ENCODE data around the gene RAB3B. TPM values are rescaled to one million over a fixed set of nuclear protein-coding genes. Genes with fewer than 3 reads are reported as not detected.

The RAB3B gene
- total and polyA plus RNA-seq, 5 donors from 2014 or later, result not detected

GRCh38 chr1:51961231-51961630 lies 29.3 kb downstream of the RAB3B start:
- Histone ChIP-seq H3K36me3 (ENCODE audit: control insufficient read depth, insufficient read depth, low read length) (no peaks in the 10 kb centered on the region), H3K9me3 (ENCODE audit: control insufficient read depth in 2 of 2, low read length in 2 of 2) (no peaks in the 10 kb centered on the region), H3K27ac (ENCODE audit: insufficient read depth, low read length, poor library complexity, severe bottlenecking) (no peak overlapping the region), H3K4me3 (ENCODE audit: low read depth, low read length) (no peak overlapping the region), H3K27me3 (ENCODE audit: control insufficient read depth, insufficient read depth, low read length) (peaks cover 3% of the 10 kb centered on the region), H3K4me1 (ENCODE audit: control insufficient read depth, insufficient read depth, low read length, poor library complexity, severe bottlenecking) (no peaks in the 10 kb centered on the region)
- Mint-ChIP-seq H3K27me3 (peaks cover 17% of the 10 kb centered on the region), H3K27ac (no peak overlapping the region), H3K4me1 (no peaks in the 10 kb centered on the region), H3K36me3 (no peaks in the 10 kb centered on the region), H3K9me3 (no peaks in the 10 kb centered on the region), H3K4me3 (no peak overlapping the region)
- ATAC-seq (ENCODE audit: low read depth in 2 of 2) (no peak), DNase-seq (no peak)

GRCh38 chr1:51960262-51960661 lies 30.2 kb downstream of the RAB3B start:
- no peaks in the 10 kb centered on the region for H3K36me3 Mint-ChIP-seq

DNA sequence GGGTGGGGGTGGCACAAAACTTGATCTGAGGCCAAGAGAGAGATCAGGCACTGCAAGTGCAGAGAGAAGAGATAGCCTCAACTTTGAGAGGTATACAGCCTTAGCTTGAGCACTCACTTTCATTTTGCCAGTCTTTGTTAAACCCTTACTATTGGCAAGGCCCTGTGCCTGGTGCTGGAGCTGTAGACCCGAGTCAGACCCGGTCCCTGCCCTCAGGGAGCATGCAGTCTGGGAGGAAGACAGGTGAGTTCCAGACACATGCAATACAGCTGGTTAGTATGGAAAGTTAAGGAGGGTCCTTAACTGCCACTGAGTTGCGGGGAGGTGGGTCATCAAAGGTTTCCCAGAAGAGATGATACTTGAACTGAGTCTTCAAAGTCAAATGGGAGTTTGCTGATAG lies 31.7 kb downstream of the RAB3B start:
- peaks cover 21% of the 10 kb centered on the region for H3K27me3 Mint-ChIP-seq
- H3K4me1 ChIP-seq (ENCODE audit: control insufficient read depth, insufficient read depth, low read length, poor library complexity, severe bottlenecking), result no peaks in the 10 kb centered on the region
- no peaks in the 10 kb centered on the region for H3K9me3 ChIP-seq (ENCODE audit: control insufficient read depth in 2 of 2, low read length in 2 of 2)
- no peaks in the 10 kb centered on the region for H3K36me3 Mint-ChIP-seq
- ATAC-seq (ENCODE audit: low read depth in 2 of 2) (no peak), DNase-seq (no peak)
- H3K4me3 ChIP-seq (ENCODE audit: low read depth, low read length), result no peak overlapping the region
- no peaks in the 10 kb centered on the region for H3K4me1 Mint-ChIP-seq
- no peak overlapping the region for H3K27ac Mint-ChIP-seq
- no peaks in the 10 kb centered on the region for H3K36me3 ChIP-seq (ENCODE audit: control insufficient read depth, insufficient read depth, low read length)
- H3K4me3 Mint-ChIP-seq, result no peak overlapping the region
- peaks cover 3% of the 10 kb centered on the region for H3K27me3 ChIP-seq (ENCODE audit: control insufficient read depth, insufficient read depth, low read length)
- no peaks in the 10 kb centered on the region for H3K9me3 Mint-ChIP-seq
- no peak overlapping the region for H3K27ac ChIP-seq (ENCODE audit: insufficient read depth, low read length, poor library complexity, severe bottlenecking)

More at GRCh38 chr1:51960262-51960661, 30.2 kb downstream of the RAB3B start:
- Mint-ChIP-seq H3K9me3 (no peaks in the 10 kb centered on the region), H3K27me3 (peaks cover 17% of the 10 kb centered on the region), H3K4me3 (no peak overlapping the region), H3K4me1 (no peaks in the 10 kb centered on the region), H3K27ac (no peak overlapping the region)
- DNase-seq (no peak), ATAC-seq (ENCODE audit: low read depth in 2 of 2) (no peak)
- Histone ChIP-seq H3K27ac (ENCODE audit: insufficient read depth, low read length, poor library complexity, severe bottlenecking) (no peak overlapping the region), H3K4me3 (ENCODE audit: low read depth, low read length) (no peak overlapping the region), H3K27me3 (ENCODE audit: control insufficient read depth, insufficient read depth, low read length) (peaks cover 3% of the 10 kb centered on the region), H3K36me3 (ENCODE audit: control insufficient read depth, insufficient read depth, low read length) (no peaks in the 10 kb centered on the region), H3K4me1 (ENCODE audit: control insufficient read depth, insufficient read depth, low read length, poor library complexity, severe bottlenecking) (no peaks in the 10 kb centered on the region), H3K9me3 (ENCODE audit: control insufficient read depth in 2 of 2, low read length in 2 of 2) (no peaks in the 10 kb centered on the region)

DNA sequence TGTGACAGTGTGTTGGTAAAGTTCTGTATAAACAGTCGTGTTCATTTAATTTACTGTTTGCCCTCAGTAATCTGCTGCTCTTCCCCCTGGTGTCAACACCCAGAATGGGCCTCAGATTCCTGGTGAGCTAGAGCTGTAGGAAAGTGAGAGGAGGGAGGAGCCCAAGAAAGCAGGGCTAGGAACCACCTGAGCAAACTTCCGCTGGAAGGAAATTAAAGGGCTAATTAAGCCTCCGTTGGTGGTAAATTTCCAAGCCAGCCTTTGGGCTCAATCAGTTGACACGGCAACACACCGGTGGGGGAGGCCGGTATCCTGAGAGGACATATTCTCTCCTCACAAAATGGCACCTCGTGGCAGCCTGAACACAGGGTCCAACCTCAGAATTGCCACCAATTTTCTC lies 32.9 kb downstream of the RAB3B start:
- Histone ChIP-seq H3K9me3 (ENCODE audit: control insufficient read depth in 2 of 2, low read length in 2 of 2) (no peaks in the 10 kb centered on the region), H3K36me3 (ENCODE audit: control insufficient read depth, insufficient read depth, low read length) (no peaks in the 10 kb centered on the region), H3K27ac (ENCODE audit: insufficient read depth, low read length, poor library complexity, severe bottlenecking) (no peak overlapping the region), H3K27me3 (ENCODE audit: control insufficient read depth, insufficient read depth, low read length) (peaks cover 3% of the 10 kb centered on the region), H3K4me3 (ENCODE audit: low read depth, low read length) (no peak overlapping the region), H3K4me1 (ENCODE audit: control insufficient read depth, insufficient read depth, low read length, poor library complexity, severe bottlenecking) (no peaks in the 10 kb centered on the region)
- no peak for DNase-seq
- no peak for ATAC-seq (ENCODE audit: low read depth in 2 of 2)
- Mint-ChIP-seq H3K36me3 (no peaks in the 10 kb centered on the region), H3K4me3 (no peak overlapping the region), H3K9me3 (no peaks in the 10 kb centered on the region), H3K4me1 (no peaks in the 10 kb centered on the region), H3K27me3 (peaks cover 21% of the 10 kb centered on the region), H3K27ac (no peak overlapping the region)

GRCh38 chr1:51956528-51957509 lies 33.7 kb downstream of the RAB3B start:
- no peak overlapping the region for H3K4me3 ChIP-seq (ENCODE audit: low read depth, low read length)
- peaks cover 6% of the 10 kb centered on the region for H3K27me3 ChIP-seq (ENCODE audit: control insufficient read depth, insufficient read depth, low read length)
- Mint-ChIP-seq H3K4me3 (no peak overlapping the region), H3K27ac (no peak overlapping the region), H3K27me3 (peaks cover 21% of the 10 kb centered on the region), H3K36me3 (no peaks in the 10 kb centered on the region), H3K4me1 (no peaks in the 10 kb centered on the region), H3K9me3 (no peaks in the 10 kb centered on the region)
- no peaks in the 10 kb centered on the region for H3K4me1 ChIP-seq (ENCODE audit: control insufficient read depth, insufficient read depth, low read length, poor library complexity, severe bottlenecking)
- no peak for DNase-seq
- H3K27ac ChIP-seq (ENCODE audit: insufficient read depth, low read length, poor library complexity, severe bottlenecking), result no peak overlapping the region
- no peak for ATAC-seq (ENCODE audit: low read depth in 2 of 2)
- H3K9me3 ChIP-seq (ENCODE audit: control insufficient read depth in 2 of 2, low read length in 2 of 2), result no peaks in the 10 kb centered on the region
- no peaks in the 10 kb centered on the region for H3K36me3 ChIP-seq (ENCODE audit: control insufficient read depth, insufficient read depth, low read length)

- no peak for DNase-seq
- Histone ChIP-seq H3K9me3 (ENCODE audit: control insufficient read depth in 2 of 2, low read length in 2 of 2) (no peaks in the 10 kb centered on the region), H3K4me1 (ENCODE audit: control insufficient read depth, insufficient read depth, low read length, poor library complexity, severe bottlenecking) (no peaks in the 10 kb centered on the region), H3K4me3 (ENCODE audit: low read depth, low read length) (no peak overlapping the region), H3K27ac (ENCODE audit: insufficient read depth, low read length, poor library complexity, severe bottlenecking) (no peak overlapping the region), H3K36me3 (ENCODE audit: control insufficient read depth, insufficient read depth, low read length) (no peaks in the 10 kb centered on the region), H3K27me3 (ENCODE audit: control insufficient read depth, insufficient read depth, low read length) (peaks cover 5% of the 10 kb centered on the region)
- Mint-ChIP-seq H3K27me3 (peaks cover 21% of the 10 kb centered on the region), H3K4me3 (no peak overlapping the region), H3K36me3 (no peaks in the 10 kb centered on the region), H3K4me1 (no peaks in the 10 kb centered on the region), H3K9me3 (no peaks in the 10 kb centered on the region), H3K27ac (no peak overlapping the region)
- no peak for ATAC-seq (ENCODE audit: low read depth in 2 of 2)
These were observed 34.5 kb downstream of the RAB3B start for GRCh38 chr1:51955797-51956527.

DNA sequence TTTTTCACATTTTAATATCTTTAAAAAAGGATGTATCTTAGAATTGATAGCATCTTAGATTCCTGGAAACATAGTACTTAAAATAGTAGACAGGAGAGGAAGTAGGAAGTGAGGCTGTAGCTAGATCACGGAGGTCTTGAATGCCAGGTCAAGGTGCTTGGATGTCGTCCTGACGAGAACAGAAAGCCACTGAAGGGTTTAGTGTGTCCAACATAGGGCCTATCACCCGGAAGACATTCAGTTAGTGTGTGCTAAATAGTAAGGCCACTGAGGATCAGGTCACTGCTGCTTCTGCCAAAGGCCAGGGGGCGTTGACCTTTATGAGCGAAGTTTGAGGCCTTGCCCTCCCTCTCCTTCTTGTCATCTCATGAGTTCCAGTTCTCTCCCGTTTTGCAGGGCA lies 35.7 kb downstream of the RAB3B start:
- DNase-seq (no peak), ATAC-seq (ENCODE audit: low read depth in 2 of 2) (no peak)
- H3K27ac ChIP-seq (ENCODE audit: insufficient read depth, low read length, poor library complexity, severe bottlenecking), result no peak overlapping the region
- H3K27me3 ChIP-seq (ENCODE audit: control insufficient read depth, insufficient read depth, low read length), result peaks cover 3% of the 10 kb centered on the region
- H3K4me1 ChIP-seq (ENCODE audit: control insufficient read depth, insufficient read depth, low read length, poor library complexity, severe bottlenecking), result no peaks in the 10 kb centered on the region
- Mint-ChIP-seq H3K9me3 (peaks cover 0 to 4% (median 0%) of the 10 kb centered on the region in 7 donors), H3K4me3 (no peak overlapping the region), H3K4me1 (no peaks in the 10 kb centered on the region), H3K27ac (no peak overlapping the region), H3K36me3 (no peaks in the 10 kb centered on the region), H3K27me3 (peaks cover 18% of the 10 kb centered on the region)
- H3K36me3 ChIP-seq (ENCODE audit: control insufficient read depth, insufficient read depth, low read length), result no peaks in the 10 kb centered on the region
- no peaks in the 10 kb centered on the region for H3K9me3 ChIP-seq (ENCODE audit: control insufficient read depth in 2 of 2, low read length in 2 of 2)
- no peak overlapping the region for H3K4me3 ChIP-seq (ENCODE audit: low read depth, low read length)
